ENCODE measurements around the gene NCL.
A peak's percentile ranks its signal among the peaks of the same experiment; 100 is the strongest.
"Not testable (repeated sequence)": the region's sequence is repeated elsewhere in the genome, so short reads cannot be mapped to it uniquely, and the experiment has no call there.

Gene NCL

DNA sequence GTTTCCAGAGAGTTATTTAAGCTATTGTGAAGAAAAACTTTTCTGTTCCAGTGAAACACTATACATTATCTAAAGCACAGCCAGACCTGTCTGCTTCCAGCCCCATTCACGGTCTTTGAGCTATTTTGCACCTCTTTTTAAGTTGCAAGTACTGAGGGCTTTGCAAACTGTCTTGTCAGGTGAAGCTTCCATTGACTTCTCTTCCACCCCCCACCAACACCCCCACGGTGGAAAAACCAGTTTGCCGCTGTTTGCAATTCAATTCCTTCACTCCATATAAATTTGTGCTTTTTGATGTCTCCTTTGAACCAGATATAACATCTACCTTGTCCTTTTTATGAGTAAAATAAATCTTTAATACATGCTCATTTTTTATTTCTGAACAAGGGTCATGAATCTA is 53.0 kb downstream of the NCL start:
- H3K27ac Mint-ChIP-seq = no peak overlapping the region
- peaks cover 19% of the 10 kb centered on the region for H3K4me1 Mint-ChIP-seq (ENCODE audit: low read depth)
- no peak for DNase-seq
- peaks cover 6% of the 10 kb centered on the region for H3K9me3 Mint-ChIP-seq
- H3K36me3 Mint-ChIP-seq (ENCODE audit: low read depth) = no peaks in the 10 kb centered on the region
- H3K27me3 Mint-ChIP-seq = peaks cover 52% of the 10 kb centered on the region
- H3K4me3 Mint-ChIP-seq = peak overlapping the region; percentile 48

DNA sequence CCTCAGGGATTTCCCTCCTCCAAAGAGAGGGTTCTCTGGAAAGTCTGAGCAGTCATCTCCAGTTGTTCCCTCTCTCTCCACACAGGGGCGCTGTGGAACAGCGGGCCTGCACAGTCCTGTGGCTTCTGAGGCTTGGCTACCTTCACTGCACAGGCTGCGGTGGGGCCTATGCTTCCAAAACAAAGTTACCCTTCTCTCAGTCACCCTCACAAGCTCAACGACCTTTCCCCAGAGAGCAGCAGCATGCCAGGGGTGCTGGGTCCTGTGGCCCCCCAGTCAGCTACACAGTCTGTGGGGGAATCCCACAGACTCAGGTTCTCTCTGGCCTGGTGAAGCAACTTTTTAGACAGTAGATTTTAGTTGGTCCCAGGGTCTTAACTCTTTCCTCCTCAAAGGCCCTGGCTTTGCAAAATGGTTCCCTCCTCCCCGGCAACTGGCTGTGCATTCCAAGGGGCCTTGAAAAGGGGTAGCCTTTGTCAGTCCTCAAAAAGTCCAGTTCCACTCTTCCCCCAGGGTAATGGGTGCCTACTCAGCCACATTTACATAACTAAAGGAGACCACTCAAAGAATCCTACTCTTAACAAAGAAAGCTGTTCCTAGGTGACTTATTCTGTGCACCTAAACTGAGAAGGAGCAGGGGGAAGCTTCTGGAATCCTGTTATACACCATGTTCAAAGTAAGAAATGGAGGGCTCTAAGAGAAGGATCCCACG is 53.8 kb downstream of the NCL start:
- peaks cover 24% of the 10 kb centered on the region for H3K4me1 Mint-ChIP-seq (ENCODE audit: low read depth)
- no peaks in the 10 kb centered on the region for H3K36me3 Mint-ChIP-seq (ENCODE audit: low read depth)
- no peak for DNase-seq
- H3K27ac Mint-ChIP-seq = no peak overlapping the region
- peaks cover 47% of the 10 kb centered on the region for H3K27me3 Mint-ChIP-seq
- H3K9me3 Mint-ChIP-seq = peaks cover 6% of the 10 kb centered on the region
- H3K4me3 Mint-ChIP-seq = no peak overlapping the region

DNA sequence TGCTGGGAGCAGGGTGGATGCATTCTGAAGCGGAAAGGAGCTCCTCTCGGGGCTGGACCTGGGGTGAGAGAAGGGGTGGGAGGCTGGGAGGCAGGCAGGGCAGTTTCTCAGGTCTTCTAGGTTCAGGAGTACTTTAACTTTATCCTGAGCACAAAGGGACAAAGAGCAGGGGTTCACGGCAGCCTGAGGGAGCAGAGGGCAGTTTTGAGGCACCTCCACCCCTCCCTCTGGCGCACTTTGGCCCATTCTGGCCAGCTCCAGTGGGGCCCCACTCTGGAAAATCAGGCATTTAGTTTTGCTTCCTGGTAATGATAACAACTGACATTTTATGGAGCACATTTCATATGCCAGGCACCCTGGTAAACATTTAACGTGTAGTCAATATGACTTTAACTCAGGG is 54.5 kb downstream of the NCL start:
- H3K9me3 Mint-ChIP-seq = peaks cover 6% of the 10 kb centered on the region
- no peak overlapping the region for H3K4me3 Mint-ChIP-seq
- peaks cover 29% of the 10 kb centered on the region for H3K4me1 Mint-ChIP-seq (ENCODE audit: low read depth)
- H3K27ac Mint-ChIP-seq = no peak overlapping the region
- peaks cover 40% of the 10 kb centered on the region for H3K27me3 Mint-ChIP-seq
- no peaks in the 10 kb centered on the region for H3K36me3 Mint-ChIP-seq (ENCODE audit: low read depth)
- DNase-seq = no peak

DNA sequence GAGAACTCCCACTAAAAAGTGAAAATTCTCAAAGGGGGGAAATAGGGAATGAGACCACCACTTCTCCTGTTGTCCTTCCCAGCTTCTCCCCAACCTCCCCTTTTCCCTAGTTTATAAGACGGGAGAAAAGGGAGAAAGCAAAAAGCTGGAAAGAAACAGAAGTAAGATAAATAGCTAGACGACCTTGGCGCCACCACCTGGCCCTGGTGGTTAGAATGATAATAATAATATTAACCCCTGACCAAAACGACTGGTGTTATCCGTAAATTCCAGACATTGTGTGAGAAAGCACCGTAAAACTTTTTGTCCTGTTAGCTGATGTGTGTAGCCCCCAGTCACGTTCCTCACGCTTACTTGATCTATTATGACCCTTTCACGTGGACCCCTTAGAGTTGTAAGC is 56.0 kb downstream of the NCL start:
- H3K36me3 Mint-ChIP-seq (ENCODE audit: low read depth); H3K4me3 Mint-ChIP-seq; H3K9me3 Mint-ChIP-seq; H3K27ac Mint-ChIP-seq; DNase-seq: not testable (repeated sequence)
- H3K4me1 Mint-ChIP-seq (ENCODE audit: low read depth) = peaks cover 29% of the 10 kb centered on the region
- H3K27me3 Mint-ChIP-seq = peaks cover 32% of the 10 kb centered on the region

DNA sequence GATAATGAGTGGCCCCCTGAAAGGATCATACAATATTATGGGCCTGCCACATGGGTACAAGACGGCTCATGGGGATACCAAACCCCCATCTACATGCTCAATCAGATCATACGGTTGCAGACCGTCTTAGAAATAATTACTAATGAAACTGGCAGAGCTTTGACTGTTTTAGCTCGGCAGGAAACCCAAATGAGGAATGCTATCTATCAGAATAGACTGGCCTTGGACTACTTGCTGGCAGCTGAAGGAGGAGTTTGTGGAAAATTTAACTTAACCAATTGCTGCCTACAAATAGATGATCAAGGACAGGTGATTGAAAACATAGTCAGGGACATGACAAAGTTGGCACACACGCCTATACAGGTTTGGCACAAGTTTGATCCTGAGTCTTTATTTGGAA is 56.6 kb downstream of the NCL start:
- not testable (repeated sequence) for DNase-seq; H3K36me3 Mint-ChIP-seq (ENCODE audit: low read depth); H3K9me3 Mint-ChIP-seq; H3K27ac Mint-ChIP-seq; H3K4me3 Mint-ChIP-seq
- Mint-ChIP-seq H3K27me3 (peaks cover 29% of the 10 kb centered on the region), H3K4me1 (ENCODE audit: low read depth) (peaks cover 29% of the 10 kb centered on the region)

DNA sequence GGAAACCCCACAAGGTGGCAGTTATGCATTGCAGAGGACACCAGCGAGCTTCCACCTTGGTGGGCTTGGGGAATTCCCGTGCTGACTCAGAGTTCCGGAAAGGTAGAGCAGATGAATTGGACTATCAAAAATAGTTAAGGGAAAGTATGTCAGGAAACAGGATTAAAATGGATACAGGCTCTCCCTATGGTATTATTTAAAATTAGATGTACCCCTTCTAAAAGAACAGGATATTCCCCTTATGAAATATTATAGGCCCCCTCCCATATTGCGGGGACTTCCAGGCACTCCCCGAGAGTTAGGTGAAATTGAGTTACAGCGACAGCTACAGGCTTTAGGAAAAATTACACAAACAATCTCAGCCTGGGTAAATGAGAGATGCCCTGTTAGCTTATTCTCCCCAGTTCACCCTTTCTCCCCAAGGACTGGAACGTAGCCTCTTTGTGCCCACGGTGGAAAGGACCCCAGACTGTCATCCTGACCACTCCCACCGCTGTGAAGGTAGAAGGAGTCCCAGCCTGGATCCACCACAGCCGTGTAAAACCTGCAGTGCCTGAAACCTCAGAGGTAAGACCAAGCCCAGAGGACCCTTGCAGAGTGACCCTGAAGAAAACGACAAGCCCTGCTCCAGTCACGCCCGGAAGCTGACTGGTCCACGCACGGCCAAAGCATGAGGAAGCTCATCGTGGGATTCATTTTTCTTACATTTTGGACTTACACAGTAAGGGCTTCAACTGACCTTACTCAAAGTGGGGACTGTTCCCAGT is 58.5 kb downstream of the NCL start:
- peaks cover 14% of the 10 kb centered on the region for H3K27me3 Mint-ChIP-seq
- peak overlapping the region; percentile 26 for H3K4me3 Mint-ChIP-seq
- H3K36me3 Mint-ChIP-seq (ENCODE audit: low read depth); H3K27ac Mint-ChIP-seq; H3K9me3 Mint-ChIP-seq: not testable (repeated sequence)
- peak; percentile 54 for DNase-seq
- peaks cover 21% of the 10 kb centered on the region for H3K4me1 Mint-ChIP-seq (ENCODE audit: low read depth)

DNA sequence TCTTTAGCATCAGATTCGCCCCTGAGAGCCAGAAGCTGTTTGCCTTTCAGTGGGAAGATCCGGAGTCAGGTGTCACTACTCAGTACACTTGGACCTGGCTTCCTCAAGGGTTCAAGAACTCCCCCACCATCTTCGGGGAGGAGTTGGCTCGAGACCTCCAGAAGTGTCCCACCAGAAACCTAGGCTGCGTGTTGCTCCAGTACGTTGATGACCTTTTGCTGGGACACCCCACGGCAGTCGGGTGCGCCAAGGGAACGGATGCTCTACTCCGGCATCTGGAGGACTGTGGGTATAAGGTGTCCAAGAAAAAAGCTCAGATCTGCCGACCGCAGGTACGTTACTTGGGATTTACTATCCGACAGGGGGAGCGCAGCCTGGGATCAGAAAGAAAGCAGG is 60.1 kb downstream of the NCL start:
- DNase-seq; H3K27ac Mint-ChIP-seq; H3K27me3 Mint-ChIP-seq; H3K9me3 Mint-ChIP-seq; H3K36me3 Mint-ChIP-seq (ENCODE audit: low read depth); H3K4me3 Mint-ChIP-seq: not testable (repeated sequence)
- peaks cover 21% of the 10 kb centered on the region for H3K4me1 Mint-ChIP-seq (ENCODE audit: low read depth)
